ENCODE measurements around the gene LRBA. TPM values are rescaled to one million over a fixed set of nuclear protein-coding genes. Genes with fewer than 3 reads are reported as not detected.

Gene LRBA
- total RNA-seq, 1 experiment from 2014 or later = 55.3 TPM

DNA sequence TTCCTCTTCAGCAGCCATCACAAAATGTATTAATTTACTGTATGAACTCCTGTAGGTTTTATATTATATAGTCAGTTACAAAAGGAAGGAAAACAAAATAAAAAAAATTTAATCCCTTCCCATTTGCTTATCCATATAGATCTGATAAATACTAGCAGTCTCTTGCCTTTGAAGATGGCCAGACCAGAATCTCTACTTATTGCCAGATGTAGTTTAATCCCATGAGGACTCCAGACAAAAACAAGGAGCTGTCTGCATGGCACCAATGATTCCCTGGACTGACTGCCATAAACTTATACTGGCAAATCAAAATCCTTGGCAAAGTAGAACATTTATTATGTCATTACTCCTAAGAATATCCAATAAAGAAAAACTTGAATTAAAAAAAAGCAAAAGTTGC is 656.4 kb downstream of the LRBA start:
- Histone ChIP-seq H3K4me1 (ENCODE audit: insufficient read depth, low read length) (no peaks in the 10 kb centered on the region), H3K79me1 (ENCODE audit: insufficient read depth, low read depth, low read length, poor library complexity, severe bottlenecking) (no peaks in the 10 kb centered on the region), H2BK20ac (ENCODE audit: low read depth, low read length, poor library complexity, severe bottlenecking) (no peak overlapping the region), H2BK15ac (ENCODE audit: low read depth, low read length) (no peak overlapping the region), H3K23me2 (ENCODE audit: insufficient read length, low read depth, low read length, poor library complexity, severe bottlenecking) (no peaks in the 10 kb centered on the region), H2BK12ac (ENCODE audit: insufficient read length, low read depth, low read length) (no peak overlapping the region), H4K20me1 (ENCODE audit: control insufficient read depth, insufficient read depth, insufficient read length) (no peaks in the 10 kb centered on the region), H4K91ac (ENCODE audit: insufficient read length, low read depth, low read length) (no peak overlapping the region), H3K56ac (ENCODE audit: insufficient read length, low read depth, low read length) (no peak overlapping the region), H3K4me2 (ENCODE audit: insufficient read depth, insufficient read length, low read length) (no peak overlapping the region), H2BK120ac (ENCODE audit: low read depth, low read length, poor library complexity, severe bottlenecking) (no peak overlapping the region), H3T11ph (ENCODE audit: low read length) (no peak overlapping the region), H4K5ac (ENCODE audit: insufficient read length, low read depth, low read length) (no peak overlapping the region), H3K27ac (ENCODE audit: insufficient read length, low read depth, low read length) (no peak overlapping the region), H4K8ac (replicated peaks; ENCODE audit: insufficient read length, low read depth, low read length) (no peak overlapping the region), H2AK5ac (ENCODE audit: insufficient read length, low read length) (no peak overlapping the region), H3K14ac (ENCODE audit: insufficient read depth, low read length) (no peak overlapping the region), H3K9me3 (ENCODE audit: control insufficient read depth, low read depth, low read length) (no peaks in the 10 kb centered on the region), H3K9ac (ENCODE audit: extremely low read depth, insufficient read length, low read length) (no peak overlapping the region), H2BK5ac (ENCODE audit: insufficient read length, low read length) (no peak overlapping the region), H3K18ac (ENCODE audit: insufficient read length, low read depth, low read length) (no peak overlapping the region), H3K4ac (ENCODE audit: low read depth, low read length) (no peak overlapping the region), H3K79me2 (ENCODE audit: insufficient read depth, low read length) (no peaks in the 10 kb centered on the region), H3K27me3 (ENCODE audit: insufficient read depth, low read length) (no peaks in the 10 kb centered on the region), H3K23ac (ENCODE audit: insufficient read length, low read depth, low read length) (no peak overlapping the region), H2AFZ (ENCODE audit: low read length) (no peak overlapping the region)
- Mint-ChIP-seq H3K4me1 (no peaks in the 10 kb centered on the region), H3K27ac (no peak overlapping the region), H3K9me3 (no peaks in the 10 kb centered on the region), H3K4me3 (no peak overlapping the region), H3K36me3 (ENCODE audit: insufficient read depth in 1 of 3, low read depth in 3 of 3) (no peaks in the 10 kb centered on the region), H3K27me3 (ENCODE audit: low read depth) (no peaks in the 10 kb centered on the region)
- DNase-seq = no peak
- TF ChIP-seq CTCF (conservative IDR thresholded peaks at IDR 0.05) = no peak
